C4-2B (cell line): ENCODE results near the gene TMF1.

Experiments
- CTCF ChIP-seq: fragments of 450-650 bp; conservative IDR thresholded peaks from 2 replicates; pipeline ENCODE4 v1.5.1; 2017; ENCODE audit warnings: mild to moderate bottlenecking
- ZFX ChIP-seq: fragments of 450-650 bp; IDR thresholded peaks from 2 replicates; pipeline ENCODE4 v1.6.1; 2017

GRCh38 chr3:69012800-69013252, 39.3 kb downstream of the TMF1 start:
- TF ChIP-seq CTCF: no peak
- TF ChIP-seq ZFX: no peak
